Mammary epithelial cell (primary cell): ENCODE results near the gene RNU5B-1.

Experiments
- EZH2 ChIP-seq: IDR thresholded peaks from 2 replicates; pipeline ENCODE4 v1.6.1; 2012; ENCODE audit warnings: low read length, inconsistent platforms, borderline replicate concordance
- TF ChIP-seq, protein P1 (sequence below), 2 donors: IDR thresholded peaks in 1 of 2; conservative IDR thresholded peaks in 1 of 2; 2 replicates each; pipeline ENCODE4 v1.5.1; 2011 to 2012; ENCODE audit warnings: inconsistent platforms in 2 of 2, low read length in 2 of 2, mild to moderate bottlenecking in 2 of 2, control low read depth in 1 of 2, low read depth in 1 of 2; ENCODE audit not compliant: insufficient read depth in 1 of 2; ENCODE audit errors: extremely low read depth in 1 of 2

DNA sequence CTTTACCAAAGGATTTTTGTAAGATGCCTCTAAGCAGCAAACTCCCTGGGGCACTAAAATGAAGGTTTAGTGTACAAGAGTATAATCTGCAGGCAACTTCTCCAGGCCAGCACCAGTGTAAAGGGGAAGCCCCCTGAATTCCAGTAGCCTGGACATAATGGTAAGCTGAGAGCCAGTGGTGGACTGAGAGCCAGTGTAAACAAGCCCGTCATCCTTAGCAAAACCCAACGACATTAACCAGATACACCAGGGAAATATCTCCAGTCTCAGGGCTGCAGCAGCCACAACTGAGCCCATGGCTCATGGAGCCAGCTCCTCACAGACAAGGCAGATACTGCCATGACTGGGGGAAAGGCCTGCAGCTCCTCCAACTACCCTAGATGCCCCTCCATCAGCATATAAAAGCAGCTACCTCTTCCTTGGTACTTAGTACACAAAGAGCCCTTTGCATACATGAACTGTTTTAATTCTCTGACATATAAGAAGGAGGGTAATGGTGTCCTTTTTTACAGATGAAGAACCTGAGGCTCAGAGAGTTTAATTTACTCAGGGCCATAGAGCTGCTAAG lies 39.5 kb upstream of the RNU5B-1 start:
- TF ChIP-seq, protein P1, sequence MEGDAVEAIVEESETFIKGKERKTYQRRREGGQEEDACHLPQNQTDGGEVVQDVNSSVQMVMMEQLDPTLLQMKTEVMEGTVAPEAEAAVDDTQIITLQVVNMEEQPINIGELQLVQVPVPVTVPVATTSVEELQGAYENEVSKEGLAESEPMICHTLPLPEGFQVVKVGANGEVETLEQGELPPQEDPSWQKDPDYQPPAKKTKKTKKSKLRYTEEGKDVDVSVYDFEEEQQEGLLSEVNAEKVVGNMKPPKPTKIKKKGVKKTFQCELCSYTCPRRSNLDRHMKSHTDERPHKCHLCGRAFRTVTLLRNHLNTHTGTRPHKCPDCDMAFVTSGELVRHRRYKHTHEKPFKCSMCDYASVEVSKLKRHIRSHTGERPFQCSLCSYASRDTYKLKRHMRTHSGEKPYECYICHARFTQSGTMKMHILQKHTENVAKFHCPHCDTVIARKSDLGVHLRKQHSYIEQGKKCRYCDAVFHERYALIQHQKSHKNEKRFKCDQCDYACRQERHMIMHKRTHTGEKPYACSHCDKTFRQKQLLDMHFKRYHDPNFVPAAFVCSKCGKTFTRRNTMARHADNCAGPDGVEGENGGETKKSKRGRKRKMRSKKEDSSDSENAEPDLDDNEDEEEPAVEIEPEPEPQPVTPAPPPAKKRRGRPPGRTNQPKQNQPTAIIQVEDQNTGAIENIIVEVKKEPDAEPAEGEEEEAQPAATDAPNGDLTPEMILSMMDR (conservative IDR thresholded peaks at IDR 0.05 in 1 of 2, IDR thresholded peaks at IDR 0.05 in 1 of 2; ENCODE audit: extremely low read depth in 1 of 2, insufficient read depth in 1 of 2, low read depth in 1 of 2, low read length in 2 of 2), result no peak
- TF ChIP-seq EZH2, result no peak
